ENCODE results near the gene RAP1GDS1. TPM values are rescaled to one million over a fixed set of nuclear protein-coding genes. Genes with fewer than 3 reads are reported as not detected.

Gene RAP1GDS1
- total RNA-seq, 1 experiment from 2014 or later = 40.8 TPM

DNA sequence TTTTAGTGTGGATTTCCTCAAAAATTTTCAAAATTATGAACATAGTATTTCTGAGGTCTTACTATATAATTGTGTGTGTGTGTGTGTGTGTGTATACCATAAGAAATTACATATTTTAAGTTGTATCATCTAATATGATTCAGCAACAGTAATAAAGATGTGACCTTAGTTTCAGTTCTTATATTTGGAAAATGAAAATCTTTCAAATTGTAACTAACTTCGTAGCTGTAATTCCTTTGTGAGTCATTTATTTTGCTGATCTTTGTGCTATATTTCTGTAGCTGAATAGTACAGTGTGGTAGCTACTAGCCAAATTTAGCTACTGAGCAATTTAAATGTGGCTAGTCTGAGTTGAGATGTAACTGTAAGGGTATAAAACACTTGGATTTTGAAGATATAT lies 116.4 kb downstream of the RAP1GDS1 start:
- intact Hi-C loops (cut with micrococcal nuclease) = no loop called here
- ChIA-PET RAD21 (ENCODE audit: low non-redundant PET in 1 of 2, low total read pairs in 2 of 2, uncharacterized antibody in 2 of 2, unreplicated experiment in 2 of 2) (no interaction called here), CTCF (interaction anchor here (0.9 kb wide), 1 partner anchor 10 kb away, joined by 3 read pairs; no protein-coding TSS in a partner anchor), POLR2A (no interaction called here)
- Histone ChIP-seq H3K4me2 (ENCODE audit: low read length) (no peak overlapping the region), H3K27me3 (ENCODE audit: insufficient read depth, low read length) (no peaks in the 10 kb centered on the region), H3K9me3 (ENCODE audit: control insufficient read depth in 1 of 2, insufficient read depth in 1 of 2, low read depth in 1 of 2, low read length in 2 of 2) (no peaks in the 10 kb centered on the region), H3K4me1 (ENCODE audit: control insufficient read depth in 1 of 2, insufficient read depth in 2 of 2, low read length in 2 of 2) (no peaks in the 10 kb centered on the region), H3K36me3 (ENCODE audit: control insufficient read depth in 1 of 2, insufficient read depth in 2 of 2, low read length in 2 of 2) (no peaks in the 10 kb centered on the region), H3K9ac (ENCODE audit: low read length) (no peak overlapping the region), H3K4me3 (replicated peaks in 1 of 2; ENCODE audit: low read depth in 1 of 2, low read length in 2 of 2) (no peak overlapping the region), H3K9me2 (ENCODE audit: insufficient read depth) (no peaks in the 10 kb centered on the region), H2AFZ (ENCODE audit: low read depth, low read length, poor library complexity, severe bottlenecking) (no peak overlapping the region), H3K79me2 (ENCODE audit: insufficient read depth, low read length) (0 out of 2 replicates have a peak, but pooled peaks cover 7% of the 10 kb centered on the region), H4K20me1 (ENCODE audit: insufficient read depth) (no peaks in the 10 kb centered on the region), H3K27ac (ENCODE audit: low read depth, low read length) (no peak overlapping the region)
- no peak for ATAC-seq
- DNase-seq (ENCODE audit: low read depth, low spot score) = no peak
- TF ChIP-seq, protein P1, sequence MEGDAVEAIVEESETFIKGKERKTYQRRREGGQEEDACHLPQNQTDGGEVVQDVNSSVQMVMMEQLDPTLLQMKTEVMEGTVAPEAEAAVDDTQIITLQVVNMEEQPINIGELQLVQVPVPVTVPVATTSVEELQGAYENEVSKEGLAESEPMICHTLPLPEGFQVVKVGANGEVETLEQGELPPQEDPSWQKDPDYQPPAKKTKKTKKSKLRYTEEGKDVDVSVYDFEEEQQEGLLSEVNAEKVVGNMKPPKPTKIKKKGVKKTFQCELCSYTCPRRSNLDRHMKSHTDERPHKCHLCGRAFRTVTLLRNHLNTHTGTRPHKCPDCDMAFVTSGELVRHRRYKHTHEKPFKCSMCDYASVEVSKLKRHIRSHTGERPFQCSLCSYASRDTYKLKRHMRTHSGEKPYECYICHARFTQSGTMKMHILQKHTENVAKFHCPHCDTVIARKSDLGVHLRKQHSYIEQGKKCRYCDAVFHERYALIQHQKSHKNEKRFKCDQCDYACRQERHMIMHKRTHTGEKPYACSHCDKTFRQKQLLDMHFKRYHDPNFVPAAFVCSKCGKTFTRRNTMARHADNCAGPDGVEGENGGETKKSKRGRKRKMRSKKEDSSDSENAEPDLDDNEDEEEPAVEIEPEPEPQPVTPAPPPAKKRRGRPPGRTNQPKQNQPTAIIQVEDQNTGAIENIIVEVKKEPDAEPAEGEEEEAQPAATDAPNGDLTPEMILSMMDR (IDR thresholded peaks at IDR 0.05 in 2 of 3, conservative IDR thresholded peaks at IDR 0.05 in 1 of 3; ENCODE audit: borderline replicate concordance in 1 of 3, insufficient read depth in 1 of 3, low read depth in 2 of 3, low read length in 2 of 3) = no peak
- TF ChIP-seq EZH2phosphoT487 (IDR thresholded peaks at IDR 0.05; ENCODE audit: borderline replicate concordance) = no peak
- no peak for TF ChIP-seq POLR2A (IDR thresholded peaks at IDR 0.05; ENCODE audit: borderline replicate concordance, extremely low read depth, insufficient read depth, insufficient read length)
- no peak for TF ChIP-seq RAD21 (IDR thresholded peaks at IDR 0.05; ENCODE audit: low read depth)
- TF ChIP-seq EZH2 (IDR thresholded peaks at IDR 0.05) = no peak
- TF ChIP-seq POLR2AphosphoS5 (IDR thresholded peaks at IDR 0.05; ENCODE audit: low read depth, low read length) = no peak
- no peak for TF ChIP-seq SIN3A (IDR thresholded peaks at IDR 0.05; ENCODE audit: low read depth)
- no TSS peak for BruUV-seq (replicated peaks)

DNA sequence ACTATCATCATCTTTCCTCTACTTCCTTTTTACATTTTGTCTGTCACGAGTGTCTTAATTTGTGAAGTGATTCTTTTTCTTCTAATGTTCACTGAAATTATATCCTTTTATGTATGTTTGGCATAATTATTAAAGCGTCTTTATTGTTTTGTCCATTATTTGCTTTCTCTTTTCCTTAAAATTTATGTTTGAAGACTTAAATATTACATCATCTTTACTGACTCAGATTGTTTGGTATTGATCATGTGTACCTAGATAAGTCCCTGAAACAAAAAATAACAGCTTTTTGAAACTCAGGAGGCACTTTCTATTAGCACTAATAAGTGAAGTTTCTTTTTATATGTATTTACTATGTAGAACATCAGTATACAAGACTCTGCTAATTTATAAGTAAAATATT lies 120.1 kb downstream of the RAP1GDS1 start:
- Histone ChIP-seq H3K4me3 (replicated peaks in 1 of 2; ENCODE audit: low read depth in 1 of 2, low read length in 2 of 2) (no peak overlapping the region), H4K20me1 (ENCODE audit: insufficient read depth) (no peaks in the 10 kb centered on the region), H3K9ac (ENCODE audit: low read length) (no peak overlapping the region), H3K27me3 (ENCODE audit: insufficient read depth, low read length) (no peaks in the 10 kb centered on the region), H3K4me2 (ENCODE audit: low read length) (no peak overlapping the region), H3K36me3 (ENCODE audit: control insufficient read depth in 1 of 2, insufficient read depth in 2 of 2, low read length in 2 of 2) (no peaks in the 10 kb centered on the region), H3K27ac (ENCODE audit: low read depth, low read length) (no peak overlapping the region), H3K9me3 (ENCODE audit: control insufficient read depth in 1 of 2, insufficient read depth in 1 of 2, low read depth in 1 of 2, low read length in 2 of 2) (no peaks in the 10 kb centered on the region), H3K9me2 (ENCODE audit: insufficient read depth) (no peaks in the 10 kb centered on the region), H3K79me2 (ENCODE audit: insufficient read depth, low read length) (0 out of 2 replicates have a peak, but pooled peaks cover 7% of the 10 kb centered on the region), H2AFZ (ENCODE audit: low read depth, low read length, poor library complexity, severe bottlenecking) (no peak overlapping the region), H3K4me1 (ENCODE audit: control insufficient read depth in 1 of 2, insufficient read depth in 2 of 2, low read length in 2 of 2) (no peaks in the 10 kb centered on the region)
- TF ChIP-seq MAX (IDR thresholded peaks at IDR 0.05) = no peak
- no peak for TF ChIP-seq ZFX (IDR thresholded peaks at IDR 0.05)
- no peak for TF ChIP-seq EGR1 (IDR thresholded peaks at IDR 0.05; ENCODE audit: low read depth)
- no peak for TF ChIP-seq JUND (IDR thresholded peaks at IDR 0.05)
- ChIA-PET CTCF (no interaction called here), POLR2A (no interaction called here), RAD21 (ENCODE audit: low non-redundant PET in 1 of 2, low total read pairs in 2 of 2, uncharacterized antibody in 2 of 2, unreplicated experiment in 2 of 2) (no interaction called here)
- no peak for DNase-seq (ENCODE audit: low read depth, low spot score)
- intact Hi-C loops (cut with micrococcal nuclease) = no loop called here
- no peak for ATAC-seq
- BruUV-seq (replicated peaks) = no TSS peak
